Ishikawa (cell line): ENCODE results near the gene OR5H2.

Experiments
- CEBPB ChIP-seq: IDR thresholded peaks from 2 replicates; pipeline ENCODE4 v1.6.1; 2012
- CREB1 ChIP-seq: IDR thresholded peaks from 2 replicates; pipeline ENCODE4 v1.6.1; 2012; ENCODE audit warnings: low read depth
- EGR1 ChIP-seq: IDR thresholded peaks from 2 replicates; pipeline ENCODE4 v1.6.1; 2012
- EP300 ChIP-seq: IDR thresholded peaks from 2 replicates; pipeline ENCODE4 v1.6.1; 2012; ENCODE audit warnings: borderline replicate concordance
- FOXM1 ChIP-seq: IDR thresholded peaks from 2 replicates; pipeline ENCODE4 v1.6.1; 2012; ENCODE audit warnings: low read depth, borderline replicate concordance
- NFIC ChIP-seq: IDR thresholded peaks from 2 replicates; pipeline ENCODE4 v1.6.1; 2012
- RAD21 ChIP-seq: IDR thresholded peaks from 2 replicates; pipeline ENCODE4 v1.6.1; 2012; ENCODE audit warnings: low read depth
- TAF1 ChIP-seq: IDR thresholded peaks from 2 replicates; pipeline ENCODE4 v1.6.1; 2012; ENCODE audit warnings: low read depth, mild to moderate bottlenecking
- TCF12 ChIP-seq: IDR thresholded peaks from 2 replicates; pipeline ENCODE4 v1.6.1; 2012; ENCODE audit warnings: low read depth
- TEAD4 ChIP-seq: IDR thresholded peaks from 2 replicates; pipeline ENCODE4 v1.6.1; 2012
- YY1 ChIP-seq: IDR thresholded peaks from 2 replicates; pipeline ENCODE4 v1.6.1; 2012; ENCODE audit warnings: low read depth
- ZBTB7A ChIP-seq: IDR thresholded peaks from 2 replicates; pipeline ENCODE4 v1.6.1; 2012; ENCODE audit warnings: low read depth
- TF ChIP-seq, protein P1 (sequence below): IDR thresholded peaks from 2 replicates; pipeline ENCODE4 v1.6.1; 2012
- TF ChIP-seq, protein P2 (sequence below): IDR thresholded peaks from 2 replicates; pipeline ENCODE4 v1.6.1; 2012; ENCODE audit warnings: low read depth, mild to moderate bottlenecking
- TF ChIP-seq, protein P3 (sequence below): IDR thresholded peaks from 2 replicates; pipeline ENCODE4 v1.6.1; 2012

Gene OR5H2

DNA sequence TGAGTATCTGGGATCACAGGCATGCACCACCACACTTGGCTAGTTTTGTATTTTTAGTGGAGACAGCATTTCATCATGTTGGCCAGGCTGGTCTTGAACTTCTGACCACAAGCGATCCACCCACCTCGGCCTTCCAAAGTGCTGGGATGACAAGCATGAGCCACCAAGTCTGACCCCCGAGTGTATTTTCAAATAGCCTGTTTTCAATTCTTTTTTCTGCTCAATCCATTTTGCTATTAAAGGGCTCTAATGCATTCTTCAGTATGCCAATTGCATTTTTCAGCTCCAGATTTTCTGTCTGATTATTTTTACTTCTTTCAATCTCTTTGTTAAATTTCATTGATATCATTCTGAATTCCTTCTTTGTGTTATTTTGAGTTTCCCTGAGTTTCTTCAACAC lies 12.5 kb upstream of the OR5H2 start:
- TF ChIP-seq TCF12 (no peak), EP300 (no peak), TEAD4 (no peak), RAD21 (no peak), EGR1 (no peak), TAF1 (no peak), ZBTB7A (no peak), CEBPB (no peak), CREB1 (no peak)
- TF ChIP-seq, protein P1, sequence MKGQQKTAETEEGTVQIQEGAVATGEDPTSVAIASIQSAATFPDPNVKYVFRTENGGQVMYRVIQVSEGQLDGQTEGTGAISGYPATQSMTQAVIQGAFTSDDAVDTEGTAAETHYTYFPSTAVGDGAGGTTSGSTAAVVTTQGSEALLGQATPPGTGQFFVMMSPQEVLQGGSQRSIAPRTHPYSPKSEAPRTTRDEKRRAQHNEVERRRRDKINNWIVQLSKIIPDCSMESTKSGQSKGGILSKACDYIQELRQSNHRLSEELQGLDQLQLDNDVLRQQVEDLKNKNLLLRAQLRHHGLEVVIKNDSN: no peak
- TF ChIP-seq, protein P2, sequence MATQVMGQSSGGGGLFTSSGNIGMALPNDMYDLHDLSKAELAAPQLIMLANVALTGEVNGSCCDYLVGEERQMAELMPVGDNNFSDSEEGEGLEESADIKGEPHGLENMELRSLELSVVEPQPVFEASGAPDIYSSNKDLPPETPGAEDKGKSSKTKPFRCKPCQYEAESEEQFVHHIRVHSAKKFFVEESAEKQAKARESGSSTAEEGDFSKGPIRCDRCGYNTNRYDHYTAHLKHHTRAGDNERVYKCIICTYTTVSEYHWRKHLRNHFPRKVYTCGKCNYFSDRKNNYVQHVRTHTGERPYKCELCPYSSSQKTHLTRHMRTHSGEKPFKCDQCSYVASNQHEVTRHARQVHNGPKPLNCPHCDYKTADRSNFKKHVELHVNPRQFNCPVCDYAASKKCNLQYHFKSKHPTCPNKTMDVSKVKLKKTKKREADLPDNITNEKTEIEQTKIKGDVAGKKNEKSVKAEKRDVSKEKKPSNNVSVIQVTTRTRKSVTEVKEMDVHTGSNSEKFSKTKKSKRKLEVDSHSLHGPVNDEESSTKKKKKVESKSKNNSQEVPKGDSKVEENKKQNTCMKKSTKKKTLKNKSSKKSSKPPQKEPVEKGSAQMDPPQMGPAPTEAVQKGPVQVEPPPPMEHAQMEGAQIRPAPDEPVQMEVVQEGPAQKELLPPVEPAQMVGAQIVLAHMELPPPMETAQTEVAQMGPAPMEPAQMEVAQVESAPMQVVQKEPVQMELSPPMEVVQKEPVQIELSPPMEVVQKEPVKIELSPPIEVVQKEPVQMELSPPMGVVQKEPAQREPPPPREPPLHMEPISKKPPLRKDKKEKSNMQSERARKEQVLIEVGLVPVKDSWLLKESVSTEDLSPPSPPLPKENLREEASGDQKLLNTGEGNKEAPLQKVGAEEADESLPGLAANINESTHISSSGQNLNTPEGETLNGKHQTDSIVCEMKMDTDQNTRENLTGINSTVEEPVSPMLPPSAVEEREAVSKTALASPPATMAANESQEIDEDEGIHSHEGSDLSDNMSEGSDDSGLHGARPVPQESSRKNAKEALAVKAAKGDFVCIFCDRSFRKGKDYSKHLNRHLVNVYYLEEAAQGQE: no peak

DNA sequence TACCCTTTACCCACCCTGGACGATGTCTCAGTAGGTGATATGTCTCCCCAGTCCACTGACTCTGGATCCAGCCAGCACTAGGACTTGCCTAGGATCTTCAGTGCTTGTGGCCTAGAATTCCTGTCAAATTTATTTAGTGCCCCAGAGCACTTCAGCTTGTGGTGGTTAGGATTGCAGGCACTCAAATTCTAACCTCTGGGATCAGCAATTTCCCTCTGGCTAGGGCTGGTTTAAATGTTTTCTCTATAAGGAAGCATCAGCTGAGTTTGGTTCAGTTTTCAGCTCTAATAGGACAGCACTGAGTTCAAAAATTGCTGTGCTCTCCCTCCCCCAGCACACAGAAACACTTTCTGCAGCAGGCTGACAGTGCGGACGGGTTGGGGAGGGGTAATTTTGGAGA lies 10.2 kb upstream of the OR5H2 start:
- TF ChIP-seq TEAD4 (no peak), EGR1 (no peak), NFIC (no peak), RAD21 (no peak)
- TF ChIP-seq, protein P3, sequence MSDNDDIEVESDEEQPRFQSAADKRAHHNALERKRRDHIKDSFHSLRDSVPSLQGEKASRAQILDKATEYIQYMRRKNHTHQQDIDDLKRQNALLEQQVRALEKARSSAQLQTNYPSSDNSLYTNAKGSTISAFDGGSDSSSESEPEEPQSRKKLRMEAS: no peak

DNA sequence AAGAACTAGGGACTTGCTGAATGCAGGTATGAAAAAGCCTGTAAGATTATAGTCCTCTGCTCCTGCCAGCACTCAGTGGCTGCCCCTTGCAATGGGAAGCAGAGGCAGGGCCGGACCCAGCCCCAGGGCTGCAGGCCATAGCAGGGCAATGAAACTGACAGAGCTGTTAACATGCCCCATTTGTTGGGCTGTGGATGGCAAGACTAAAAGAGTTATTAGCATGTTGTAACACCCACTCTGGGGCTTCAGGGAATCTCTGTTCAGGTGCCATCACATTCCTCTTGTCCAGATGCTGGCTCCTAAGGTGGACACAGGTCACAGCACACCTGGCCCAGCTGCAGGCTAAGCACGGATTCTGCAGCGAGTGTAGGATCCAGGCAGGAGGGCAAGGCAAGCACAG lies 7.4 kb upstream of the OR5H2 start:
- TF ChIP-seq, protein P3: no peak
- no peak for TF ChIP-seq NFIC
- no peak for TF ChIP-seq EP300
- TF ChIP-seq CEBPB: no peak
- no peak for TF ChIP-seq YY1
- TF ChIP-seq, protein P2: no peak
- no peak for TF ChIP-seq CREB1
- no peak for TF ChIP-seq FOXM1
- TF ChIP-seq TEAD4: no peak
- no peak for TF ChIP-seq TCF12
- no peak for TF ChIP-seq ZBTB7A
- TF ChIP-seq, protein P1: no peak
- no peak for TF ChIP-seq TAF1
- no peak for TF ChIP-seq EGR1
- TF ChIP-seq RAD21: no peak

DNA sequence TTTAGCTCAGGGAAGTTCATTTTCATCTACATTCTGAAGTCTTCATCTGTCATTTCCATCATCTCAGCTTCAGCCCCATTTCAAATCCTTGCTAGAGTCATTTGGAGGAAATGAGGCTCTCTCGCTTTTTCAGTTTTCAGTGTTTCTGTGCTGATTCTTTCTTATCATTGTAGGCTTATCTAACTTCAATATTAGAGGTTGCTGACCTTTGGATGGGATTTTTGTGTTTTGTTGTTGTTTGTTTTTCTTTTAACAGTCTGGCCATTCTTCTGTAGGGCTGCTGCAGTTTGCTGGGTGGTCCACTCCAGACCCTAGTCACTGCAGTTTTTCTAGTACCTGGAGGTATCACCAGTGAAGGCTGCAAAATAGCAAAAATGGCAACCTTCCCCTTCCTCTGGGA lies 8.6 kb downstream of the OR5H2 start:
- TF ChIP-seq, protein P2: no peak
- TF ChIP-seq EP300: no peak
- no peak for TF ChIP-seq YY1

DNA sequence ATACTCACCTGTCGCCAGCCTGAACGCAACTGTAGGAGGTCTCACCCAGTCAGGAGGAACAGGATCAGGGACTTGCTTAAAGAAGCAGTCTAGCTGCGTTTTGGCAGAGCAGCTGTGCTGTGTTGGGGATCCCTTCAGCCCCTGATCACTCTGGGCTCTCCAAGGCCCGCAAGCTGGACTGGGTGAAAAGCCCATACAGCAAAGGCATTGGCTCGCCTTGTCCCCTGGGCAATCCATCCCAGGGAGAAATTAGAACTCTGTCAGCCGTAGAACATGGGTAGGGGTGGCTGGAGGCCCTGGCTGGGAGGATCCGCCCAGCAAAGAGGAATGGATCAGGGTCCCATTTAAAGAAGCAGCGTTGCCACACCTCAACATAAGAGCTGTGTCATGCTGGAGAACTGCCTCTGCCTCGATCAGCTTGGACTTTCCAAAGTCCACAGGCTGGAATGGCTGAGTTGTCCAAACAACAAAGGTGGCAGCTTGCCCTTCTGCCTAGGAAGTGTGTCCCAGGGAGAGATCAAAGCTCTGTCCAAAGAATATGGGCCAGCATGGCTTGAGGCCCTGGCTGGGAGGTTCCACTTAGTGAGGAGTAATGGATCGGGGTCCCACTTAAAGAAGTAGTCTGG lies 9.1 kb downstream of the OR5H2 start:
- no peak for TF ChIP-seq EGR1
- no peak for TF ChIP-seq FOXM1
- TF ChIP-seq TEAD4: no peak
- no peak for TF ChIP-seq CEBPB
- no peak for TF ChIP-seq TCF12
